GM12891 (cell line): ENCODE data around the gene EEFSEC.

ENCODE experiments used
- POLR2A ChIP-seq: IDR thresholded peaks from 2 replicates; pipeline ENCODE4 v1.6.1; 2011; ENCODE audit warnings: low read depth, low read length, control low read depth
- POLR2AphosphoS5 ChIP-seq: IDR thresholded peaks from 2 replicates; pipeline ENCODE4 v1.6.1; 2011; ENCODE audit warnings: low read depth, low read length, control low read depth

- TF ChIP-seq POLR2A: no peak
- no peak for TF ChIP-seq POLR2AphosphoS5
These were observed 101.7 kb downstream of the EEFSEC start for GRCh38 chr3:128254967-128255366.
